Measurements from ENCODE around the gene VRK3.
A peak's percentile ranks its signal among the peaks of the same experiment; 100 is the strongest.

GRCh38 chr19:49987159-49987698 is 37.9 kb downstream of the VRK3 start:
- TF ChIP-seq OVOL2 (CRISPR knock-in tag; IDR thresholded peaks at IDR 0.05; ENCODE audit: borderline replicate concordance) (no peak), SMAD4 (CRISPR knock-in tag; IDR thresholded peaks at IDR 0.05) (peak; percentile 100), CTCF (IDR thresholded peaks at IDR 0.05) (no peak)

Measured in WTC11 (cell line).